H7 (cell line): ENCODE results near the gene FGFBP1. TPM values are rescaled to one million over a fixed set of nuclear protein-coding genes. Genes with fewer than 3 reads are reported as not detected.

Experiments
- DNase-seq: peaks from one replicate; pipeline ENCODE4 v3.0.0; 2012
- H3K27me3 ChIP-seq: 2 replicates; pipeline ENCODE4 v1.6.0; 2011; ENCODE audit warnings: mild to moderate bottlenecking, low read length; ENCODE audit not compliant: control insufficient read depth, insufficient read depth
- H3K36me3 ChIP-seq: replicated peaks from 2 replicates; pipeline ENCODE4 v1.5.1; 2011; ENCODE audit warnings: low read length; ENCODE audit not compliant: control insufficient read depth, insufficient read depth
- H3K4me3 ChIP-seq: 2 replicates; pipeline ENCODE4 v1.5.1; 2011; ENCODE audit warnings: low read depth, mild to moderate bottlenecking, control low read depth, low read length, moderate library complexity; ENCODE audit not compliant: insufficient read depth
- total RNA-seq: library from RNA; depleted of rRNA; stranded (reverse); fragments of >200 nt; shearing (Covaris generic); gene quantifications from 2 replicates; pipeline ENCODE4 v1.2.3, GENCODE V29; 2014

The FGFBP1 gene
- total RNA-seq, 1 experiment from 2014 or later: not detected

- no peak for DNase-seq
- Histone ChIP-seq H3K36me3 (no peaks in the 10 kb centered on the region), H3K27me3 (no peaks in the 10 kb centered on the region), H3K4me3 (no peak overlapping the region)
These were observed 25.4 kb downstream of the FGFBP1 start for GRCh38 chr4:15912961-15913630.

GRCh38 chr4:15912236-15912635 lies 26.3 kb downstream of the FGFBP1 start:
- Histone ChIP-seq H3K36me3 (no peaks in the 10 kb centered on the region), H3K4me3 (no peak overlapping the region), H3K27me3 (no peaks in the 10 kb centered on the region)
- no peak for DNase-seq

DNA sequence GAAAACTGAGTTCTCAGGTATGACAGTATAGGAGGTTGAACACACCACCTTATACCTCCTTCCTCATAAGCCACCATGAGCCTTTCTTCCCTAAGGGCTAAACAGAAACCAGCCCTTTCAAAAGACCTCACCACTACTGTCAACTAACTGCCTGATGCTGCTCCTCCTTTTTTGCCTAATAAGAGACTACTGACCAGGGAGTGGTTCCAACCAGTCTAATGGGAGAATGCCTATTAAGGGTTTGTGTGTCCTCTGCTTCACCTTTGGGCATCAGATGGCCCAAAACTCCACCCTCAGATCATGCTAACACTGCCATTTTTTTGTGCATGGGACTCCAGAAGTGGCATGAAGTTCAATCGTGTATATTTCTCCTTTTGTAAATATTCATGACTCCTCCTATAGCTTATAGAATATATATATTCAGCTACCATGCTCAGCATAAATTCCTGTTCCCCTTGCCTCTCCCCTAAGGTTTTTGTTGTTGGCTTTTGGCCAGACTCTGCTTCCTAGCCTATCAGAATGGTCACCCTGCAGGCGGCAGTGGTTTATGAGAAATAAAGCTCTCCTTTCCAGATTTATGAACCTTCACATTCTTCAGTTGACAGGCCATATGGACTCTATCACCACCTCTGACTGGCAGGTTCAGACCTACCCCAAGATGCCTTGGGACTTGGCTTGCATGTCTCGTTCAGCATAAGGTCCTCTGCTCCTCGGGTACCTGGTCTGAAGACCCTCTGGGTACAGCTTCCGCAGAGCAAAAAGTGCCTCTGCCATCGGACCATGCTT lies 28.2 kb downstream of the FGFBP1 start:
- Histone ChIP-seq H3K4me3 (no peak overlapping the region), H3K36me3 (no peaks in the 10 kb centered on the region)
- no peak for DNase-seq

DNA sequence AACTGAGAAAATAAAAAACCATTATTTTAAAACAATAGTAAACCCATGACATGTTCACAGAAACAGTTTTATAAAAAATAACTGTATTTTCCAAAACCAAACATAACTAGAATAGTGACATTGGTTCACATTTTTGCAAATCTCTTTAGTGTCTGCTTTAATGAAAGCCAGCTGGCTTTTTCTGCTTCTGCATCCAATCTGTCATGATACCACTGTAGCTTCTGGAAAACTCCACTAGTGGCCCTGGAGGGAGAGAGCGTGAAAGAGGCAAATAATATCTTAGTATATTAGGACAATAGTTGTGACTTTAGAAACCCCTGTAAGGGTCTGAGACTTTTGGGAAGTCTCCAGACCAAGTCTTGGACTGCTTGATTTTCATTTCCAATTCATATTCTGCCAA lies 31.1 kb downstream of the FGFBP1 start:
- no peaks in the 10 kb centered on the region for H3K36me3 ChIP-seq
- H3K27me3 ChIP-seq: no peaks in the 10 kb centered on the region
- DNase-seq: no peak
- H3K4me3 ChIP-seq: no peak overlapping the region

More for the DNA sequence above, 28.2 kb downstream of the FGFBP1 start:
- no peaks in the 10 kb centered on the region for H3K27me3 ChIP-seq

DNA sequence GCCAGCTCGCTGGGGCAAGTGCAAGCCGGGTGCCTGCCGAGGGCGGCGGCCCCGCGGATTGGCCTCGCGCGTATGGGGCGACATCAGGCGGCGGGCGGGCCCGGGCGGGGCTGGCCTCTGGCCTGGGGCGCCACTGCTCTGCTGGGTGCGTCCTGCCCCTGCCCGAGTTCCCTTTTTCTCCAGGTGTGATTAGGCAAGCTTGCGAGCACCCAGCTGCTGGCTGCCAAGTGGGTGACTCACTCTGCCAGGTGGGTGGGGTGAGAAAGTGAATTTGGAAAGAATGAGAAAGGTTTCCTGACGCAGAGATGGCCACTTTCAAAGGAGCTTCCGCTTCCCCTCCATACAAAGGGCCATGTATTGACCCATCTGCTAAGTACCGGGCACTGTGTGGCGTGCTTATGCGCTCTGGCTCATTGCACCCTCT lies 32.5 kb downstream of the FGFBP1 start:
- H3K27me3 ChIP-seq: no peaks in the 10 kb centered on the region
- no peaks in the 10 kb centered on the region for H3K36me3 ChIP-seq
- peak overlapping the region; percentile 28 for H3K4me3 ChIP-seq
- peak; percentile 89 for DNase-seq

- Histone ChIP-seq H3K27me3 (no peaks in the 10 kb centered on the region), H3K4me3 (no peak overlapping the region), H3K36me3 (no peaks in the 10 kb centered on the region)
- no peak for DNase-seq
These were observed 35.8 kb downstream of the FGFBP1 start for GRCh38 chr4:15902746-15903145.

- Histone ChIP-seq H3K4me3 (no peak overlapping the region), H3K36me3 (no peaks in the 10 kb centered on the region), H3K27me3 (no peaks in the 10 kb centered on the region)
- no peak for DNase-seq
These were observed 36.5 kb downstream of the FGFBP1 start for GRCh38 chr4:15901998-15902397.

DNA sequence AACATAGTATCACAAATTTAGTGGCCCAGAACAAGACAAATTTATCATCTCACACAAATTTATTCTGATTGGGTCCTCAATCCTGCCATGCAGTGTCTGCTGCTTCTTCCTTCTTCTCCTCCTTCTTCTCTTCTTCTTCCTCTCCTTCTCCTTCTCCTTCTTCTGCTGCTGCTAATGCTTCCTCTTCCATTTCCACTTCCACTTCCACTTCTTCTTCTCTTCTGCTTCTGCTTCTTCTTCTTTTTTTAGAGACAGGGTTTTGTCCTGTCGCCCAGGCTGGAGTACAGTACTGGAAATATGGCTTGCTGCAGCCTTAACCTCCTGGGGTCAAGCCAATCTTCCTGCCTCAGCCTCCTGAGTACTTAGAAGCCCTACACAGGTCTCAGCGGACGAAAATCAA lies 37.5 kb downstream of the FGFBP1 start:
- H3K27me3 ChIP-seq: no peaks in the 10 kb centered on the region
- H3K4me3 ChIP-seq: no peak overlapping the region
- no peaks in the 10 kb centered on the region for H3K36me3 ChIP-seq
- no peak for DNase-seq

GRCh38 chr4:15899511-15899910 lies 39.0 kb downstream of the FGFBP1 start:
- Histone ChIP-seq H3K27me3 (no peaks in the 10 kb centered on the region), H3K4me3 (no peak overlapping the region), H3K36me3 (no peaks in the 10 kb centered on the region)
- DNase-seq: no peak

DNA sequence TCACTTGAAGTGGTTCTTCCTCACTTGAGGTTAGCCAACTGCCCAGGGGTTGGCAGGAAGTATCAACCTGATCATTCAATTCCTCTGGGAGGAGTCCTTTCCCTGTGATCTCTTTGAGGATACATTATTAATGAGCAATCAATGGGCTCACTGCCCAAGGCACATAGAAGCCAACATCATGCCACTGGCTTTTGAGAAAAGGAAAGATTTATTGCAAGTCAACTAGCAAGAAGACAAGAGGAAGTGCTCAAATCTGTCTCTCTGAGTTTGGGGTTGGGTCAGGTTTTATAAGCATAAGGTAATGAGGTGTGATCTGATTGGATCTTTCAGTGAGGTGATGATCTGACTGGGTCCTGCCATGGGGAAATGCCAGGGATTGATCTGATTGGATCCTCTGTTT lies 39.6 kb downstream of the FGFBP1 start:
- Histone ChIP-seq H3K27me3 (no peaks in the 10 kb centered on the region), H3K4me3 (no peak overlapping the region), H3K36me3 (no peaks in the 10 kb centered on the region)
- no peak for DNase-seq

DNA sequence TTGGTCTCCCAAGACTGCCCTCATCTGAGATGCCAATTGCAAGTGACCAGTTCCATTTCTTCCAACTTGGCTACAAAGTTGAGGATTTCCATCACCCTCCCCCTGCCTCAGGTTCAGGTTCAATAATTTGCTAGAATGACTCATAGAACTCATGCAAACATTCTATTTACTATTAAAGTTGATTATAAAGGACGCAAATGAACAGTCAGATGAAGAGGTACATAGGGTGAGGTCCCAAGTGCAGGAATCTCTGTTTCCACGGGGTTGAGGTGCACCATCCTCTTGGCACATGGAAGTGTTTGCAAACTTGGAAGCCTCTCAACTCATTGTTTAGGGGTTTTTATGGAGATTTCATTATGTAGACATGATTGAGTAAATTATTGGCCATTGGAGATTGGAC lies 41.0 kb downstream of the FGFBP1 start:
- no peak overlapping the region for H3K4me3 ChIP-seq
- H3K36me3 ChIP-seq: no peaks in the 10 kb centered on the region
- no peaks in the 10 kb centered on the region for H3K27me3 ChIP-seq
- no peak for DNase-seq

GRCh38 chr4:15894921-15895916 lies 43.3 kb downstream of the FGFBP1 start:
- H3K36me3 ChIP-seq: no peaks in the 10 kb centered on the region
- DNase-seq: no peak
- H3K27me3 ChIP-seq: no peaks in the 10 kb centered on the region
- H3K4me3 ChIP-seq: no peak overlapping the region

DNA sequence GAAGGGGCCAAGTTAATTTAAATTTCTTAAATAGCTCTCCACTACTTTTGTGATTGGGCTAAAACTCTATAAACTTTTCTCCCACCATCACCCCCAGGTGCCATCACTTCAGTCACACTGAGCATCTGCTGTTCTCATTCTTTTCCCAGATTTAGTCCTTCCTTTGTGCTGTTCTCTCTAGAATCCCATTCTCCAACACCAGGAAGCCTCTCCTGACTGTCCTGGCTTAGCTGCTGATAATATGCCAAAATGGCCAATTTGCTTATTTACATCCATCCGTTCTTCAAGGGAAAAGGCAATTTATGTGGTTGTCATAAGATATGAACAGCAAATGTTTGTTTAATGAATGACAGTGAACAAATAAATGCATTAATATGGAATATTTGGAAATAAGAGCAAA lies 44.1 kb downstream of the FGFBP1 start:
- Histone ChIP-seq H3K36me3 (no peaks in the 10 kb centered on the region), H3K27me3 (no peaks in the 10 kb centered on the region), H3K4me3 (no peak overlapping the region)
- no peak for DNase-seq

DNA sequence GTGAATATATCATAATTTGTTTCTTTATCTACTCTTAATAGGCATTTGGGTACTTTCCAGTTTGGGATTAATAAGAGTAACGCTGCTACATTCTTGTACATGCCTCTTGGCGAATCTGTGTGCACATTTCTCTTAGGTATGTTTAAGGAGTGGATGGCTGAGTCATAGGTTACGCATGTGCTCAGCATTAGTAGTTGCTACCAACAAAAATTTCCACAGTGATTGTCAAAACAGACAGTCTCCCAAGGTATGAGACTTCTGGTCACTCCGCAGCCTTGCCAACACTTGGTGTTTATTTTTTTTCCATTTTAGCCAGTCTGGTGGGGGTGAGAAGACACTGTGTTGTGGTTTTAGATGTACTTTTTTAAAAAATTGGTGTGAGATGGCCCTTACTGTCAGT lies 44.6 kb downstream of the FGFBP1 start:
- no peaks in the 10 kb centered on the region for H3K27me3 ChIP-seq
- no peak for DNase-seq

More for the DNA sequence above, 44.6 kb downstream of the FGFBP1 start:
- Histone ChIP-seq H3K36me3 (no peaks in the 10 kb centered on the region), H3K4me3 (no peak overlapping the region)
